Measurements from ENCODE around the gene KL.

DNA sequence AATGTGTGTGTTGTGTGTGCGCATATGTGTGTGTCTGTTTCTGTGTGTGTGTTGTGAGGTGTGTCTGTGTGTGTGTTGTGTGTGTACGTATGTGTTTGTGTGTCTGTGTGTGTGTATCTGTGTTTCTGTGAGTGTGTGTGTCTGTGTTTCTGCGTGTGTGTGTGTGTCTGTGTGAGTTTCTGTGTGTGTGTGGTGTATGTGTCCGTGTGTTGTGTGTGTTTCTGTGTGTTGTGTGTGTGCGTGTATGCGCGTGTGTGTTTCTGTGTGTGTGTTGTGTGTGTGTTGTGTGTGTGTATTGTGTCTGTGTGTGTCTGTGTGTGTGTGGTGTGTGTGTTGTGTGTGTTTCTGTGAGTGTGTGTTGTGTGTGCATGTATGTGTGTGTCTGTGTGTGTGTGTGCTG is 38.9 kb upstream of the KL start:
- TF ChIP-seq CTCF (IDR thresholded peaks at IDR 0.05) (no peak), POLR2A (IDR thresholded peaks at IDR 0.05) (no peak)
